HUES6 (cell line): ENCODE measurements around the gene SIGLEC7.

ENCODE experiments used
- H3K27ac ChIP-seq: 2 replicates; pipeline ENCODE4 v1.7.0; 2013; ENCODE audit warnings: low read depth, mild to moderate bottlenecking, low read length, inconsistent platforms
- H3K27me3 ChIP-seq: 2 replicates; pipeline ENCODE4 v1.6.1; 2013; ENCODE audit warnings: low read length; ENCODE audit not compliant: control insufficient read depth, insufficient read depth
- H3K36me3 ChIP-seq: 2 replicates; pipeline ENCODE4 v1.6.1; 2013; ENCODE audit warnings: low read length; ENCODE audit not compliant: control insufficient read depth, insufficient read depth
- H3K4me1 ChIP-seq: 2 replicates; pipeline ENCODE4 v1.6.1; 2013; ENCODE audit warnings: low read length; ENCODE audit not compliant: control insufficient read depth, insufficient read depth
- H3K4me3 ChIP-seq: 2 replicates; pipeline ENCODE4 v1.5.1; 2013; ENCODE audit warnings: low read depth, low read length
- H3K9ac ChIP-seq: one replicate; pipeline ENCODE4 v1.6.1; 2013; ENCODE audit warnings: mild to moderate bottlenecking, low read length
- H3K9me3 ChIP-seq: 2 replicates; pipeline ENCODE4 v1.6.1; 2013; ENCODE audit warnings: low read depth, low read length; ENCODE audit not compliant: control insufficient read depth, insufficient read depth

The SIGLEC7 gene

GRCh38 chr19:51150627-51151026, 8.5 kb downstream of the SIGLEC7 start:
- Histone ChIP-seq H3K36me3 (no peaks in the 10 kb centered on the region), H3K27ac (no peak overlapping the region), H3K9ac (no peak overlapping the region), H3K4me1 (no peaks in the 10 kb centered on the region), H3K27me3 (0 out of 2 replicates have a peak, but pooled peaks cover 5% of the 10 kb centered on the region), H3K9me3 (no peaks in the 10 kb centered on the region), H3K4me3 (no peak overlapping the region)

- H3K27ac ChIP-seq, result no peak overlapping the region
- H3K9me3 ChIP-seq, result no peaks in the 10 kb centered on the region
- no peak overlapping the region for H3K4me3 ChIP-seq
- H3K4me1 ChIP-seq, result peaks cover 3% of the 10 kb centered on the region; the same call in 1 of the 2 replicates
- H3K36me3 ChIP-seq, result no peaks in the 10 kb centered on the region
- H3K27me3 ChIP-seq, result 0 out of 2 replicates have a peak, but pooled peaks cover 5% of the 10 kb centered on the region
- H3K9ac ChIP-seq, result no peak overlapping the region
Measured at GRCh38 chr19:51156710-51157109, 14.6 kb downstream of the SIGLEC7 start.

GRCh38 chr19:51157265-51157664, 15.2 kb downstream of the SIGLEC7 start:
- Histone ChIP-seq H3K9ac (no peak overlapping the region), H3K9me3 (no peaks in the 10 kb centered on the region), H3K36me3 (no peaks in the 10 kb centered on the region), H3K4me3 (no peak overlapping the region), H3K27me3 (0 out of 2 replicates have a peak, but pooled peaks cover 5% of the 10 kb centered on the region), H3K27ac (no peak overlapping the region), H3K4me1 (peaks cover 3% of the 10 kb centered on the region; the same call in 1 of the 2 replicates)

DNA sequence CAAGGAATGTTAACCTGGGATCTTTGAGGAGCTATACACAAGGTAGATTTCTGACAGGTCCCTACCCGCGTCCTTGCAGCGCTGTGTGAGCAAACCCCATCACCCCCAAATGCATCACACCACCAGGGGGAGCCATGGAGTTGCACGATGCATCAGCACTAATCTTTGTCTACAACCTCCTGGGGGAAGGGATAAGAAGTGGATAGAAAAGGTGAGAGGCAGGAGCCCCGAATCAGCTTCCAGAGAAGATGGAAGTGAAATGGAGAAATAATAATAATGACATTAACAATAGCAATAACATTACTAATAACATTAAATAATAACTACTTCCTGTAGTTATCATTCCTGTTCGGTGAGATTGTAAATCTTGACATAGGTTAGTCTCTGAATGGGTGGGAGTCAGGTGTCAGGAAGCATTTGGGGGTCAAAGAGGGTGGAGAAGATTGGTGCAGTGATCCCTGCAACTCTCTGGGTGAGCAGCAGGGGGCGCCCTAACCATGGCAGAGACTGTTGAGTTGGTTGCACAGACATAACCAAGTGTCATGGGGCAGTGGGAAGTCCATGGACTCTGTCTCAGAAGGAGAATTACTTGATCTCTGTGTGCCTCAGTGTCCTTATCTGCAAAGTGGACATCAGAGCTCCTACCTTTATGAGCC, 16.5 kb downstream of the SIGLEC7 start:
- Histone ChIP-seq H3K9me3 (no peaks in the 10 kb centered on the region), H3K27me3 (no peaks in the 10 kb centered on the region), H3K36me3 (no peaks in the 10 kb centered on the region), H3K4me3 (no peak overlapping the region), H3K27ac (no peak overlapping the region), H3K4me1 (peaks cover 3% of the 10 kb centered on the region; the same call in 1 of the 2 replicates), H3K9ac (no peak overlapping the region)

DNA sequence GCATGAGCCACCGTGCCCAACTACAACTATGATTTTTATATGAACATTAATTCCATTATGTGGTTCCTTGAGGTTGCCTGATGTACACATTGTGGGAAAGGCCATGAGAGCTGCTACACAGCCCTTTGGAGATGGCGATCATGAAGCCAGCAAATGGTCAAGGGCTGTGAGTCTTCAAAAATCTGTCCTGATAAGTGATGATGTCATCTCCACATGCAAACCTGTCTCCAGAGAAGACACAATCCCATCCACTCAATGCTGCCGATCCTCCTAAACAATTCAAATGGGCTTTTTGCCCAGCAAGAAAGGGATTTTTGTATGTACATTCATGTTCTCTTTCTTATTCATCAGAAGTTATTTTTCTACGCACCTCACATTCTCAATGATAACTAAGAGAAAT, 17.6 kb downstream of the SIGLEC7 start:
- Histone ChIP-seq H3K4me1 (peaks cover 3% of the 10 kb centered on the region; the same call in 1 of the 2 replicates), H3K9ac (no peak overlapping the region), H3K4me3 (no peak overlapping the region), H3K9me3 (no peaks in the 10 kb centered on the region), H3K27ac (no peak overlapping the region), H3K27me3 (no peaks in the 10 kb centered on the region), H3K36me3 (no peaks in the 10 kb centered on the region)

GRCh38 chr19:51161266-51161665, 19.2 kb downstream of the SIGLEC7 start:
- Histone ChIP-seq H3K27me3 (no peaks in the 10 kb centered on the region), H3K9me3 (no peaks in the 10 kb centered on the region), H3K4me1 (peaks cover 3% of the 10 kb centered on the region; the same call in 1 of the 2 replicates), H3K27ac (no peak overlapping the region), H3K36me3 (no peaks in the 10 kb centered on the region), H3K4me3 (no peak overlapping the region), H3K9ac (no peak overlapping the region)

GRCh38 chr19:51161867-51162496, 19.9 kb downstream of the SIGLEC7 start:
- Histone ChIP-seq H3K27ac (no peak overlapping the region), H3K27me3 (peaks cover under 1% of the 10 kb centered on the region; the same call in 1 of the 2 replicates), H3K4me1 (peaks cover 3% of the 10 kb centered on the region; the same call in 1 of the 2 replicates), H3K36me3 (no peaks in the 10 kb centered on the region), H3K4me3 (no peak overlapping the region), H3K9ac (no peak overlapping the region), H3K9me3 (no peaks in the 10 kb centered on the region)

- no peak overlapping the region for H3K4me3 ChIP-seq
- no peaks in the 10 kb centered on the region for H3K36me3 ChIP-seq
- no peak overlapping the region for H3K9ac ChIP-seq
- H3K27me3 ChIP-seq, result peaks cover 7% of the 10 kb centered on the region; the same call in 1 of the 2 replicates
- peaks cover 3% of the 10 kb centered on the region; the same call in 1 of the 2 replicates for H3K4me1 ChIP-seq
- no peaks in the 10 kb centered on the region for H3K9me3 ChIP-seq
- no peak overlapping the region for H3K27ac ChIP-seq
Measured at GRCh38 chr19:51163257-51163656, 21.2 kb downstream of the SIGLEC7 start.

GRCh38 chr19:51164215-51164614, 22.1 kb downstream of the SIGLEC7 start:
- H3K9me3 ChIP-seq, result no peaks in the 10 kb centered on the region
- H3K36me3 ChIP-seq, result no peaks in the 10 kb centered on the region
- H3K9ac ChIP-seq, result no peak overlapping the region
- H3K4me3 ChIP-seq, result no peak overlapping the region
- H3K27me3 ChIP-seq, result peaks cover 7% of the 10 kb centered on the region; the same call in 1 of the 2 replicates
- H3K27ac ChIP-seq, result no peak overlapping the region
- no peaks in the 10 kb centered on the region for H3K4me1 ChIP-seq

DNA sequence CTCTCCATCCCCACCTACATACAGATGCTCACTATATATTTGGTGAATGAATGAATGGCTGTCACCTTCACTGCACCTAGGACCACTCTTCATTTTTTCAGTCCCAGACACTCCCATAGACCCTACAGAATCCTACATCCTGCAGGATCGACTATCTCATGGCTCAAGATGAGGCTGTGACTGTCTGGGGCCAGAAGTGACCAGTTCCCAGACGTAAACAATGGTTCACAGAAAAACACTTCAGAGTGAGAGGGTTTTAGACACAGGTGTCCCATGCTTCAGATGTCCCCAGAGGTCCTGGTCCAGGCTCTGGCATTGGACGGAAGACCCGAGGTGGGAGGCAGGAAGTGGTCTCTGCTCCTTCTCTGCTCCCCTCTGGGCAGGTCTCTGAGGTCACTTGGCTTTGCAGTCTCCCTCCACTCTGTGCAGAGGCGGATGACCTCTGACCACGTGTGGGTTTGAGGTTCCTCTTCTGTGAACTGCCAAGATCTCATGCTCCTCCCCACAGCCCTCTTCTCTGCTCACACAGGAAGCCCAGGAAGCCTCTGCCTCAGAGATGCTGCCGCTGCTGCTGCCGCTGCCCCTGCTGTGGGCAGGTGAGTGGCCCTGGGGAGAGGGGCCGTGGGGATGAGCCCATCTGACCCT, 24.9 kb downstream of the SIGLEC7 start:
- Histone ChIP-seq H3K9ac (no peak overlapping the region), H3K27ac (no peak overlapping the region), H3K9me3 (no peaks in the 10 kb centered on the region), H3K4me1 (no peaks in the 10 kb centered on the region), H3K27me3 (peaks cover 15% of the 10 kb centered on the region; the same call in 1 of the 2 replicates), H3K4me3 (no peak overlapping the region), H3K36me3 (no peaks in the 10 kb centered on the region)
